Upper lobe of left lung (tissue), 6 donors: ENCODE results near the gene DRD3. TPM values are rescaled to one million over a fixed set of nuclear protein-coding genes. Genes with fewer than 3 reads are reported as not detected.

Experiments used
- ATAC-seq, 2 donors: fragments of 200-7000 bp; cut with Tn5 transposase; one replicate each; pipeline ENCODE4 v1.9.1; 2022; ENCODE audit warnings: mild to moderate bottlenecking in 2 of 2, moderate library complexity in 2 of 2; ENCODE audit not compliant: low FRiP score in 2 of 2
- DNase-seq, 2 donors: peaks; one replicate each; pipeline ENCODE4 v3.0.0-alpha.2; 2019 to 2020
- H3K27ac ChIP-seq, 4 donors: fragments of 200-600 bp; sonication (generic); one replicate each; pipeline ENCODE4 v1.5.1; 2016 to 2019
- H3K27me3 ChIP-seq, 4 donors: fragments of 200-600 bp; sonication (generic); one replicate each; pipeline ENCODE4 v1.5.1; 2017 to 2019
- H3K36me3 ChIP-seq, 4 donors: fragments of 200-600 bp; sonication (generic); one replicate each; pipeline ENCODE4 v1.5.1; 2016 to 2019
- H3K4me1 ChIP-seq, 4 donors: fragments of 200-600 bp; sonication (generic); one replicate each; pipeline ENCODE4 v1.5.1; 2018 to 2019
- H3K4me3 ChIP-seq, 4 donors: fragments of 200-600 bp; sonication (generic); one replicate each; pipeline ENCODE4 v1.5.1; 2017 to 2019; ENCODE audit warnings: mild to moderate bottlenecking in 2 of 4, moderate library complexity in 1 of 4
- H3K9me3 ChIP-seq, 4 donors: fragments of 200-600 bp; sonication (generic); one replicate each; pipeline ENCODE4 v1.5.1; 2018 to 2019
- CTCF ChIP-seq, 6 experiments: fragments of 450-650 bp in 4 of 6; fragments of 200-600 bp in 2 of 6; sonication (generic) in 2 of 6; IDR thresholded peaks; one replicate each; pipeline ENCODE4 v1.5.1; 2016 to 2019; ENCODE audit warnings: antibody characterized with exemption in 6 of 6
- EP300 ChIP-seq, 4 donors: sonication (generic); formaldehyde crosslinking; IDR thresholded peaks; one replicate each; pipeline ENCODE4 v1.5.1; 2017; ENCODE audit warnings: antibody characterized with exemption in 4 of 4, control low read depth in 2 of 4
- POLR2A ChIP-seq, 4 donors: fragments of 450-650 bp; IDR thresholded peaks; one replicate each; pipeline ENCODE4 v1.5.1; 2016 to 2017; ENCODE audit warnings: antibody characterized with exemption in 4 of 4, mild to moderate bottlenecking in 2 of 4
- POLR2AphosphoS5 ChIP-seq, 2 donors: sonication (generic); formaldehyde crosslinking; IDR thresholded peaks; one replicate each; pipeline ENCODE4 v1.5.1; 2017; ENCODE audit warnings: antibody characterized with exemption in 2 of 2
- WGBS, 2 donors: methylation state at CpG; one replicate each; pipeline ENCODE4 v1.1.5; 2017 to 2018; 5-methylcytosine and 5-hydroxymethylcytosine counted together
- total RNA-seq, 6 donors: library from RNA; depleted of rRNA in 4 of 6; stranded (reverse); fragments of >200 nt in 4 of 6; gene quantifications; one replicate each; pipeline versions ENCODE4 v1.1.0 to v1.2.1, GENCODE V29; 2016 to 2021
- donor health status: DM: no; HTN: no; CAD: no; lungs with moderate emphysema.
- donor health status: DM: no; HTN: yes; CAD: no; lungs with severe emphysema.

DRD3 gene
- total RNA-seq, 6 donors from 2014 or later = not detected

GRCh38 chr3:114221165-114221880 is 42.5 kb upstream of the DRD3 start:
- TF ChIP-seq EP300 (IDR thresholded peaks at IDR 0.05) (no peak), POLR2AphosphoS5 (IDR thresholded peaks at IDR 0.05) (no peak), CTCF (IDR thresholded peaks at IDR 0.05) (no peak), POLR2A (IDR thresholded peaks at IDR 0.05) (no peak)
- H3K4me1 ChIP-seq = no peaks in the 10 kb centered on the region
- 80 to 84% methylated on average over 9 of the region's 9 CpGs for WGBS, 2 donors
- peak overlapping the region in 1 of 4 donors; percentile 27 for H3K27ac ChIP-seq
- H3K9me3 ChIP-seq = peaks cover 0 to 13% (median 6%) of the 10 kb centered on the region in 4 donors
- H3K27me3 ChIP-seq = no peaks in the 10 kb centered on the region
- DNase-seq = no peak
- no peak for ATAC-seq
- no peaks in the 10 kb centered on the region for H3K36me3 ChIP-seq
- no peak overlapping the region for H3K4me3 ChIP-seq

- TF ChIP-seq CTCF (IDR thresholded peaks at IDR 0.05) = no peak
- no peak for TF ChIP-seq POLR2AphosphoS5 (IDR thresholded peaks at IDR 0.05)
- no peak for TF ChIP-seq POLR2A (IDR thresholded peaks at IDR 0.05)
- TF ChIP-seq EP300 (IDR thresholded peaks at IDR 0.05) = no peak
- Histone ChIP-seq H3K9me3 (peaks cover 0 to 5% (median 2%) of the 10 kb centered on the region in 4 donors), H3K36me3 (no peaks in the 10 kb centered on the region), H3K4me3 (no peak overlapping the region), H3K4me1 (no peaks in the 10 kb centered on the region), H3K27me3 (no peaks in the 10 kb centered on the region), H3K27ac (no peak overlapping the region)
- no peak for DNase-seq
- WGBS, 2 donors = 58 to 72% methylated on average over 2 of the region's 2 CpGs
- no peak for ATAC-seq
Measured at GRCh38 chr3:114219741-114220140, 40.9 kb upstream of the DRD3 start.

- no peak for ATAC-seq
- H3K4me1 ChIP-seq = peaks cover 0 to 9% (median 2%) of the 10 kb centered on the region in 4 donors
- WGBS, 2 donors = 83 to 89% methylated on average over 8 to 12 of the region's 12 CpGs
- no peaks in the 10 kb centered on the region for H3K9me3 ChIP-seq
- no peak for DNase-seq
- no peak overlapping the region for H3K27ac ChIP-seq
- TF ChIP-seq POLR2AphosphoS5 (IDR thresholded peaks at IDR 0.05) (no peak), EP300 (IDR thresholded peaks at IDR 0.05) (no peak), CTCF (IDR thresholded peaks at IDR 0.05) (no peak), POLR2A (IDR thresholded peaks at IDR 0.05) (no peak)
- no peaks in the 10 kb centered on the region for H3K27me3 ChIP-seq
- no peak overlapping the region for H3K4me3 ChIP-seq
- H3K36me3 ChIP-seq = no peaks in the 10 kb centered on the region
Measured at GRCh38 chr3:114218578-114219185, 39.8 kb upstream of the DRD3 start.

- Histone ChIP-seq H3K9me3 (no peaks in the 10 kb centered on the region), H3K4me3 (no peak overlapping the region), H3K36me3 (no peaks in the 10 kb centered on the region), H3K27me3 (no peaks in the 10 kb centered on the region), H3K27ac (no peak overlapping the region), H3K4me1 (peaks cover 0 to 16% (median 5%) of the 10 kb centered on the region in 4 donors)
- no peak for TF ChIP-seq CTCF (IDR thresholded peaks at IDR 0.05)
- TF ChIP-seq POLR2AphosphoS5 (IDR thresholded peaks at IDR 0.05) = no peak
- TF ChIP-seq EP300 (IDR thresholded peaks at IDR 0.05) = no peak
- no peak for TF ChIP-seq POLR2A (IDR thresholded peaks at IDR 0.05)
- DNase-seq = no peak
- WGBS, 2 donors = 90 to 93% methylated on average over 3 of the region's 3 CpGs
- ATAC-seq = no peak
Measured at GRCh38 chr3:114218006-114218405, 39.2 kb upstream of the DRD3 start.
